Trophoblast cell (in vitro differentiated cells and primary cell): ENCODE data around the gene GABARAPL2.
"Not testable (repeated sequence)": the region's sequence is repeated elsewhere in the genome, so short reads cannot be mapped to it uniquely, and the experiment has no call there.

Experiments used
- DNase-seq, 2 donors: peaks; one replicate each; pipeline ENCODE4 v3.0.0-alpha.2; 2016
- H2AFZ ChIP-seq: 2 replicates; pipeline ENCODE4 v1.6.1; 2013; ENCODE audit warnings: low read length, moderate library complexity, mild to moderate bottlenecking; ENCODE audit not compliant: insufficient read depth, poor library complexity
- H2AK5ac ChIP-seq: 2 replicates; pipeline ENCODE4 v1.6.1; 2013; ENCODE audit warnings: mild to moderate bottlenecking, low read length
- H2BK120ac ChIP-seq: 2 replicates; pipeline ENCODE4 v1.6.1; 2013; ENCODE audit warnings: low read length, mild to moderate bottlenecking, moderate library complexity; ENCODE audit not compliant: insufficient read depth, poor library complexity
- H2BK12ac ChIP-seq: 2 replicates; pipeline ENCODE4 v1.6.1; 2013; ENCODE audit warnings: mild to moderate bottlenecking, low read length, moderate library complexity
- H2BK5ac ChIP-seq: 2 replicates; pipeline ENCODE4 v1.6.1; 2013; ENCODE audit warnings: low read length, low read depth, moderate library complexity, mild to moderate bottlenecking; ENCODE audit not compliant: poor library complexity
- H3K14ac ChIP-seq: 2 replicates; pipeline ENCODE4 v1.6.1; 2013; ENCODE audit warnings: mild to moderate bottlenecking, low read length
- H3K18ac ChIP-seq: 2 replicates; pipeline ENCODE4 v1.6.1; 2013; ENCODE audit warnings: mild to moderate bottlenecking, low read length
- H3K23ac ChIP-seq: 2 replicates; pipeline ENCODE4 v1.6.1; 2013; ENCODE audit warnings: low read length
- H3K27ac ChIP-seq: 2 replicates; pipeline ENCODE4 v1.5.1; 2013; ENCODE audit warnings: low read depth, mild to moderate bottlenecking, inconsistent platforms, low read length, moderate library complexity
- H3K27me3 ChIP-seq: 2 replicates; pipeline ENCODE4 v1.6.1; 2013; ENCODE audit warnings: inconsistent platforms, mild to moderate bottlenecking, low read length, moderate library complexity; ENCODE audit not compliant: insufficient read depth
- H3K36me3 ChIP-seq, 2 experiments: 1 replicate in 1 of 2; 2 replicates in 1 of 2; pipeline ENCODE4 v1.6.1; 2013; ENCODE audit warnings: low read length in 2 of 2, mild to moderate bottlenecking in 2 of 2, moderate library complexity in 1 of 2; ENCODE audit not compliant: insufficient read depth in 2 of 2, control insufficient read depth in 1 of 2
- H3K4ac ChIP-seq: 2 replicates; pipeline ENCODE4 v1.6.1; 2013; ENCODE audit warnings: low read depth, mild to moderate bottlenecking, low read length, moderate library complexity
- H3K4me1 ChIP-seq, 2 experiments: 1 replicate in 1 of 2; 2 replicates in 1 of 2; pipeline ENCODE4 v1.6.1; 2013; ENCODE audit warnings: low read length in 2 of 2, mild to moderate bottlenecking in 2 of 2, moderate library complexity in 1 of 2; ENCODE audit not compliant: insufficient read depth in 2 of 2, control insufficient read depth in 1 of 2
- H3K4me2 ChIP-seq: 2 replicates; pipeline ENCODE4 v1.6.1; 2013; ENCODE audit warnings: inconsistent platforms, mild to moderate bottlenecking, low read length, moderate library complexity
- H3K4me3 ChIP-seq: 2 replicates; pipeline ENCODE4 v1.5.1; 2013; ENCODE audit warnings: mild to moderate bottlenecking, low read depth, low read length, inconsistent platforms
- H3K79me1 ChIP-seq: one replicate; pipeline ENCODE4 v1.6.1; 2013; ENCODE audit warnings: low read length
- H3K79me2 ChIP-seq: 2 replicates; pipeline ENCODE4 v1.6.1; 2013; ENCODE audit warnings: low read length, mild to moderate bottlenecking; ENCODE audit not compliant: control insufficient read depth, insufficient read depth, poor library complexity
- H3K9ac ChIP-seq: 2 replicates; pipeline ENCODE4 v1.6.1; 2013; ENCODE audit warnings: mild to moderate bottlenecking, low read length
- H3K9me3 ChIP-seq: 2 replicates; pipeline ENCODE4 v1.6.1; 2013; ENCODE audit warnings: low read depth, mild to moderate bottlenecking, control low read depth, inconsistent platforms, low read length; ENCODE audit not compliant: insufficient read depth
- H4K12ac ChIP-seq: 2 replicates; pipeline ENCODE4 v1.6.1; 2013; ENCODE audit warnings: low read depth, mild to moderate bottlenecking, low read length, moderate library complexity
- H4K8ac ChIP-seq: 2 replicates; pipeline ENCODE4 v1.6.1; 2013; ENCODE audit warnings: low read depth, mild to moderate bottlenecking, low read length, moderate library complexity
- H4K91ac ChIP-seq: one replicate; pipeline ENCODE4 v1.6.1; 2013; ENCODE audit warnings: low read depth, mild to moderate bottlenecking, low read length, moderate library complexity
- WGBS: extraction: QIAGEN DNeasy Blood & Tissue Kit; methylation state at CpG from one replicate; pipeline ENCODE4 v1.1.7; 2013; ENCODE audit warnings: missing lambda C conversion rate; ENCODE audit not compliant: insufficient read length, insufficient coverage; ENCODE audit errors: extremely low coverage; 5-methylcytosine and 5-hydroxymethylcytosine counted together

Gene GABARAPL2

GRCh38 chr16:75538882-75539565 is 27.2 kb upstream of the GABARAPL2 start:
- not testable (repeated sequence) for H2BK120ac ChIP-seq, H3K36me3 ChIP-seq, H3K23ac ChIP-seq, H2BK12ac ChIP-seq, H4K91ac ChIP-seq, H3K18ac ChIP-seq, H3K79me2 ChIP-seq, H3K14ac ChIP-seq, H3K4ac ChIP-seq, H2AK5ac ChIP-seq, H3K79me1 ChIP-seq, H4K8ac ChIP-seq, H3K27ac ChIP-seq, H3K4me1 ChIP-seq, H3K9me3 ChIP-seq, H2BK5ac ChIP-seq, DNase-seq, H2AFZ ChIP-seq, H3K9ac ChIP-seq, H4K12ac ChIP-seq, H3K4me2 ChIP-seq, H3K4me3 ChIP-seq, H3K27me3 ChIP-seq
- no CpG with 5 or more reads among the region's 10 CpGs for WGBS

GRCh38 chr16:75541236-75541635 is 24.9 kb upstream of the GABARAPL2 start:
- H3K4me3 ChIP-seq, result no peak overlapping the region
- no peak overlapping the region for H4K8ac ChIP-seq
- no peak overlapping the region for H2BK120ac ChIP-seq
- no peak overlapping the region for H3K9ac ChIP-seq
- H3K27ac ChIP-seq, result no peak overlapping the region
- H4K12ac ChIP-seq, result no peak overlapping the region
- WGBS, result no CpG with 5 or more reads among the region's 5 CpGs
- no peak overlapping the region for H2AK5ac ChIP-seq
- H3K18ac ChIP-seq, result no peak overlapping the region
- H2BK12ac ChIP-seq, result no peak overlapping the region
- H3K23ac ChIP-seq, result no peak overlapping the region
- H3K27me3 ChIP-seq, result no peaks in the 10 kb centered on the region
- H3K79me1 ChIP-seq, result no peaks in the 10 kb centered on the region
- H3K4ac ChIP-seq, result no peak overlapping the region
- no peak overlapping the region for H3K14ac ChIP-seq
- no peak overlapping the region for H2BK5ac ChIP-seq
- no peak overlapping the region for H3K4me2 ChIP-seq
- H3K4me1 ChIP-seq, result no peaks in the 10 kb centered on the region
- H3K9me3 ChIP-seq, result no peaks in the 10 kb centered on the region
- H2AFZ ChIP-seq, result no peak overlapping the region
- H3K36me3 ChIP-seq, result no peaks in the 10 kb centered on the region
- no peak for DNase-seq
- H3K79me2 ChIP-seq, result no peaks in the 10 kb centered on the region
- H4K91ac ChIP-seq, result no peak overlapping the region

DNA sequence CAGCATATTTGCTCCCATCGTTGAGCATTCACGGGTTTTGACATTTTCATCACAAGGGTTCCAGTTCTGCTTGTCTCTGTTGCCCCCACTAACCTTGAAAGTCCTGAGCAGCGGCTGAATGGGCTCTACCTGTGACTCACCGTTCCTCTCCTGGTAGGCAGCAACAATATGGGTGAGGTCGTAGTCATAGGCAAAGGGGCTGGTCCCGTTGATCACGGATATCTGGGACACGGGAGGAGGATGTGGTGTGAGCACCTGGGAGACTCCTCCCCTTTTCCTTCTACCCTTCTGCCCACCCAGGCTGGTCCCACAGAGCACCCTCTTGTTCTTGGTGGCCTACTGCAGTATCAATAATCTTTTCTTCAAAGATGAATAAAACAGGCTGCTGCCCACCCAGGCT is 23.7 kb upstream of the GABARAPL2 start:
- H3K79me2 ChIP-seq, H3K4me3 ChIP-seq, H3K4me2 ChIP-seq, H3K9me3 ChIP-seq, H2AFZ ChIP-seq, DNase-seq, H2BK5ac ChIP-seq, H3K27ac ChIP-seq, H3K27me3 ChIP-seq, H3K4me1 ChIP-seq, H2BK12ac ChIP-seq, H3K79me1 ChIP-seq, H3K14ac ChIP-seq, H4K91ac ChIP-seq, H3K9ac ChIP-seq, H3K23ac ChIP-seq, H2BK120ac ChIP-seq, H4K12ac ChIP-seq, H3K18ac ChIP-seq, H4K8ac ChIP-seq, H2AK5ac ChIP-seq, H3K36me3 ChIP-seq, H3K4ac ChIP-seq: not testable (repeated sequence)
- no CpG with 5 or more reads among the region's 8 CpGs for WGBS

GRCh38 chr16:75545879-75546278 is 20.3 kb upstream of the GABARAPL2 start:
- H3K27me3 ChIP-seq, H3K79me1 ChIP-seq, H4K91ac ChIP-seq, H2BK5ac ChIP-seq, H2AK5ac ChIP-seq, DNase-seq, H3K79me2 ChIP-seq, H3K4me1 ChIP-seq, H3K4ac ChIP-seq, H3K36me3 ChIP-seq, H2BK12ac ChIP-seq, H4K12ac ChIP-seq, H3K4me3 ChIP-seq, H3K27ac ChIP-seq, H3K18ac ChIP-seq, H3K14ac ChIP-seq, H3K23ac ChIP-seq, H2AFZ ChIP-seq, H3K9me3 ChIP-seq, H3K4me2 ChIP-seq, H3K9ac ChIP-seq, H4K8ac ChIP-seq, H2BK120ac ChIP-seq: not testable (repeated sequence)
- no CpG with 5 or more reads among the region's 1 CpG for WGBS
